NCI-H1092 (cell line): ENCODE data around the gene STOX2.

Source experiments
- DNase-seq: peaks from one replicate; lab custom pipeline; 2025; lab: John Stamatoyannopoulos, UW

The STOX2 gene

GRCh38 chr4:183905081-183905592, at the start of gene STOX2:
Gene STOX2, plus strand, starts transcription at chr4:183905307. Its CDS starts 1,484 bp downstream, at chr4:183906791.
- DNase-seq, result peak; percentile 48

DNA sequence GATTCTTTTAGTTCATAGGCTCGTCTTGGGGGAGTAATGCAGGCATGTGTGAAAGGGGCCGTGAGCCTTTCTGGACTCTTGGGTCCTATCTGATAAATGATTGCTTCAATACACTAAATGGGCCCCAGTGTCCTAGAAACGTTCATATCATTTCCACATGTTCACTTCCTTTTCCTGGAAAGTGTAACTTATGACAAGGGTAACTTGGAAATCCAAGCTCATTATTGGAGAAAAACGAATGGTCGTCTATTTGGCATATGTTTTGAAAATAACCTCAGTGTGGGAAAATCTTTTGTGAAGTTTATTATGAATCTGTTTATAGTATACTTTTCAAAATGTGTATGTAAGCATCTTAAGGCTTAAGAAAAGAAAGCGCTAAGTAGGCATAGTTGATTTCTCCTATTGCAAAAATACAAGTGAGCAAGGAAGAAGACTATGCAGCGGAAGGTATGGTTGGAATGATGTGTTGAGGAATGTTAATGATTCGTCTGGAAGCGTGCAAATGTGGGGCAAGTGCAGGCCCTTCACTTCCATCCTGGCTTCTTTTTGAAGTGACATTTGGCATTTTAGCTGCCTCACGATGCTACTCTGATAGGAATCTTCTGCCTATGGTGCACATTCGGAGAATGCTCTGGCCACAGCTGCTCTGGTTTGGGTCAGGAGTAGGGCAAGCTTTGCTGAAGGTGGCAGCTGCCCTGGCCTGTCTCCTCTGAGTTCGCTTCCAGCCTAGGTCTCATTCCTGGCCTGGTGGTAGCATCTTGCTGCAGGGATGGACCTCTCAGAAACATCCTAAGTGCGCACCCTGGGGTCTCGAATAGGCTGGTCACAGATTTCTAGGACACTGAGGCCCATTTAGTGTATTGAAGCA, 49.5 kb upstream of the STOX2 start:
- DNase-seq, result no peak

DNA sequence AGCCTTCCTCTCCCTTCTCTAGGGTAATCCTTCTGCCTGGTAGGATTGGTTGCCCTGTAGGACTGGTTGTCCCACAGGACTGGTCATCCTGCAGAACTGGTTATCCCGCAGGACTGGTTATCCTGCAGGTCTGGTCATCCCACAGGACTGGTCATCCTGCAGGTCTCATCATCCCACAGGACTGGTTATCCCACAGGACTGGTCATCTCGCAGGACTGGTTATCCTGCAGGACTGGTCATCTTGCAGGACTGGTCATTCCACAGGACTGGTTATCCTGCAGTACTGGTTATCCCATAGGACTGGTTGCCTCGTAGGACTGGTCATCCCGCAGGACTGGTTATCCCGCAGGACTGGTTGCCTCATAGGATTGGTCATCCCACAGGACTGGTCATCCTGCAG, 48.1 kb upstream of the STOX2 start:
- DNase-seq, result no peak

GRCh38 chr4:183858011-183858615, 47.0 kb upstream of the STOX2 start:
- DNase-seq, result no peak

DNA sequence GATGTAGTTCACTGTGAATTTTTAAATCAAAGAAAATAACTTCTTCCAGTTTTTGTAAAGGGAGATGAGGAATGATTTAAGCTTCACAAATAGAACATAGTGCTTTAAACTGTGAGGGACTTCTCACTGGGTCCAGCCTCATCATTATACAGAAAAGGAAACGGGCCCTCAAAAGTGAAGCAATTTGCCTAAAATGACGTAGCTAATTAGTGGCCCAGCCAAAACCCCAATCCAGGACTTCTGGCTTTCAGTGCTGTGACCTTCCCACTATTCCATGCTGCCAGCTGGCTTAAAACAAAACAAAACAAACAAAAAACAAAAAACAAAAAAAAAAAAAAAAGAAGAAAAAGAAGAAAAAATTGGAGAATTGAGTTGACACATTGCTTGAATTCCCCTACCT, 45.0 kb upstream of the STOX2 start:
- no peak for DNase-seq

GRCh38 chr4:183860731-183861130, 44.4 kb upstream of the STOX2 start:
- DNase-seq, result peak; percentile 60

DNA sequence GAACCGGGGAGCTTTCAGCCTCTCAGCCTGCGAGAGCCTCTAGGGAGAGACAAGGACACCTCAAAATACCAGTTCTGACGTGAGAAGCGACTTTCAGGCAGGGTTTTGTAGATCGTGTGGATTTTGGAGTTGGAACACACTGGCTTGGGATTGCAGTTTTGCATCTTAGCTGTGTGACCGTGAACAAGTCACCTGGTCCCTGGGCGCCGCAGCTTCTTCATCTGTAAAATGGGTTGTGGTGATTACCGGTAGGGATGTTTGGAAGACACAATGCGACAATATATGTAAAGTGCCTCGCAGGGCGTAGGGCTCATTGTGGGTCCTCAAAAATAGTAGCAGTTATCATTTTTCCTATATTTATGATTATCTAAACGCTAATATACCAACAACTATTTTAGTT, 43.7 kb upstream of the STOX2 start:
- DNase-seq, result no peak

DNA sequence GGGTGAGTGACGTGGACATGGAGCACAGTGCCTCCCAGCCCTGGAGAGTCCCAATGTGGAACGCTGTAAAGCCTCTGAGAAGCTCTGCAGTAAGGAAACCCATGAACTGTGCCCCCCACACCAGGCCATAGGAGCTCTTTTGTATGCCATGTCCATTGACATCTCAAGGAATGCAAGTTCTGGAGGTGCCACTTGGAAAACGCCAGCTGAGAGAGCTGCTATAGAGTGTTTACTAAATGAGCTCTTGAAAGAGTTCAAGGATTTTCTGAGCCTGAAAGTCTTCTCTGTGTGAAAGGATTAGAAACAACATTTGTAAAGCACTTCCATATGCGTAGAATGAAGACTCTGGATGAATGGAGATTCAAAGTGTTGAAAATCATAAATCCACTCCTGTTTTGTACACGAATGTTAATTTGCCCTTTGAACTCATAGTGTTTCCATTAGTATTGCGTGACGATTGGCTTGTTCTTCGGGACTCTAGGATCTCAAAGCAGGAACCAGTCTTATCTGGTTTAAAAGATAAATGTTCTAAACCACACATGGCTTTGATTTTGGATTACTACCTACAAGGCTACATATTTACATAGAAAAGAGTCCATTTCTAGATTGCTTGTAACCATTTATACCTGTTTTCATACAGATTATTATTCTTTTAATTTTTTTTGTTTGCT, 41.8 kb upstream of the STOX2 start:
- no peak for DNase-seq

- DNase-seq, result no peak
These were observed 37.9 kb upstream of the STOX2 start for GRCh38 chr4:183867247-183867646.

- DNase-seq, result no peak
These were observed 34.1 kb upstream of the STOX2 start for GRCh38 chr4:183870997-183871396.

GRCh38 chr4:183871581-183871980, 33.5 kb upstream of the STOX2 start:
- DNase-seq, result no peak

DNA sequence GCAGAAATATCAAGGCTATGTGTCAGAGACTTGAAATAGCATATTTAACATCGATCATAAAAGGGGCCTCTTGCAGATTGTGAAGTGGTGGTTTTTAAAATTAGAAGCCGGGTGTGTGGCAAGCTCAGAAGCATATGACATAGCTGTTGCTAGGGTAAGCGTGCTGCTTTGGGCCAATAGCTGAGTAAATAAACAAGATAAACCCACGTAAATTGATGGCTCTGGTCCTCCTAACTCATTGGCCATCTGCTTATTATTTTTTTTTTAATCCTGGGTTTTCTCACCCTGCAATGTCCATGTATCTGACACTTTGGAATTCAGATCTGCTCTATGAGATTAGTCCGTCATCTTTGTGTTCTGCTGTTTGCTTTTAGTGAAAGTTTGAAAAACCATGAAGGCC, 32.6 kb upstream of the STOX2 start:
- no peak for DNase-seq

DNA sequence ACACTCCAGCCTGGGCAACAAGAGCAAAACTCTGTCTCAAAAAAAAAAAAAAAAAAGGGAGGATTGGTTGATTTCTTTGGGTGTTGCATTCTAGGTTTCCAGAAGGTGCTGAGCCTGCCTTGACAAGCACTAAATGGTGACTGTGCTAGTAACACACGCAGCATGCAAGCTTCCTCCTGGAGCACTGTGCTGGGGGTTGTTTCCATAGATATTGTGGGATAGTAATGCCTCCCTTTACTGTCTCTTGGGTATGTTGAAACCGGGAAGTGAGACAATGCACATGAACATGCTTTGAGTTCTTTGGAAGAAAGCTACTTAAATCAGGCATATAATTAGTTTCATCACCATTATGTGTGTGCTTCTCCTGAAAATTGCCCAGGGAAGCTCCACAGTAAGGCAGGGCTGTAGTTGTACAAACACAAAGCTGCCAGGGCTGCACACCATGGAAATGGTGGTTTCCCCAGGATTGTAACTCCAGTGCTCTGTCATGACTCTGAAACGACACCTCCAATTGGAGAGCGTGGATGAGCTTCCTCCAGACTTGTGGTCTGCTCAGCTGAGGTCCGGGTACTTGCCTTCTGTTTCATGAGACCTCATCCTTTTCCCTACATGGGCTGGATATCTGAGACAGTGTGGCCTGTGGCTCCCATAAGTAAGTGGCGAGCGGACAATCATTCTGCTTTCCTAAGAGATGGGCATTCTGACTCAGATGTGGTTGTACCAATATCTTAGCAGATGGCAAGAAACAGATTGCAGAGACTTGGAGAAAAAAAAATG, 31.5 kb upstream of the STOX2 start:
- no peak for DNase-seq

DNA sequence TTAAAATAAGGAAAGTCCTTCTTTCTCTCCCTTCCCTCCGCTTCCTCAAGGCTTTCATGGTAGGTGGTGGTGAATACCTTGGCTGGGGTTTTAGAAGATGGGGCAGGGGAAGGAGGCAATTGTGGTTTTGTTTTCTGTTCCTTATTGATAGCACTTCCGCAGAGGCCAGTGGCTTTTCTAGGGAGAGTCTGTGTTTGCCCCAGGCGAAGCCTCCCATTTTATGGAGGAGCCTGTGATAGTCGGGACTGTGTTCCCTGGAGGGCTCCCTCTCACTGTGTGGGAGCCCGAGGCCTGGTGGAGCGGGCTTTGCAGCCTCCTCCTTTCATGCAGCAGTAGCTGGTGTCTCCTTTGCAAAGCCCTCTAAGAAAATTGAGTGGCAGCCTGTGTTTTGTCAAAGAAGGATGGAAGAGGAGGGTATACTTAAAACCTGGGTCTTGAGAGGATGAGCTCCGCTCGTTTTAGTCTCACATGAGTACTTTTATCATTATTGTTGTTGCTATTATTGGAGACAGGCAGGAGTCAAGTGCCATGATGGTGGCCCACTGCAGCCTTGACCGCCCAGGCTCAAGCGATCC, 29.8 kb upstream of the STOX2 start:
- DNase-seq, result no peak

GRCh38 chr4:183876268-183876934, 28.7 kb upstream of the STOX2 start:
- peak; percentile 93 for DNase-seq

- DNase-seq, result no peak
These were observed 26.7 kb upstream of the STOX2 start for GRCh38 chr4:183878251-183878970.

- no peak for DNase-seq
These were observed 19.8 kb upstream of the STOX2 start for GRCh38 chr4:183885205-183885720.

DNA sequence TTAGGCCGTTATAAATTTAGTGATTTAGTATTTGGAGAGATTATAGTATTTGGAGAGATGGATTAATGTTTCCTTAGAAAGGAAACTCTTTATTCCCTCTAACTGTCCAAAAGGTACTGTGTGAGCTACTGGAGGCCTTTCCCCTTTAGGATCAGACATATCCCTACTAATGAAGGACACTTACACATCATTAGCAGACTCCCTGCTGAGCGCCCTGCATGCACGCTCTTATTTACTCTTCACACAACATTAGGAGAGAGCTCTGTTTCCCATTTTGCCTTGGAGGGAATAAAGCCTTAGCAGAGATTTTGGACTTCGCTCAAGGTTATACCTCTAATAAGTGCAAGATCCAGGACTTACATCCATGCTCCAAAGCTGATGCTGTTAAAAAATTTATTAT, 17.8 kb upstream of the STOX2 start:
- peak; percentile 8 for DNase-seq

DNA sequence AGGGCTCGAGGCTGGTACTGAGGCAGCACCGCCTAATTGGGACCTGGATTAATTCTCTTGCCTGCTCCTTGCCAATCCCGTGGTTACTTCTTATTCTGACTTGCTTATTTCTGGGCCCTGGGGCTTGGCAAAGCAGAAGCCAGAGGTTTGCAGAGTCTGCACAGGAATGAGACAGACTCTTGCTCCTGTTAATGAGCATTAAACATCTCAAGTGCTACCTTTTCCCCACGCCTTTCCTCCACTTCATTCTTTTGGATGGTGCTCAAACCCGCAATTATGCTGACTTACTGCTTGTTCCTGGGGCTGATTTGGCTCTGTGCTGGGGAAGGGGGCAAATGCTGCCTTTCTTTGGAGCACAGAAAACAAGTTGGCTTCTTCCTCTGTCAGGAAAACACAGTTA, 16.5 kb upstream of the STOX2 start:
- DNase-seq, result no peak

DNA sequence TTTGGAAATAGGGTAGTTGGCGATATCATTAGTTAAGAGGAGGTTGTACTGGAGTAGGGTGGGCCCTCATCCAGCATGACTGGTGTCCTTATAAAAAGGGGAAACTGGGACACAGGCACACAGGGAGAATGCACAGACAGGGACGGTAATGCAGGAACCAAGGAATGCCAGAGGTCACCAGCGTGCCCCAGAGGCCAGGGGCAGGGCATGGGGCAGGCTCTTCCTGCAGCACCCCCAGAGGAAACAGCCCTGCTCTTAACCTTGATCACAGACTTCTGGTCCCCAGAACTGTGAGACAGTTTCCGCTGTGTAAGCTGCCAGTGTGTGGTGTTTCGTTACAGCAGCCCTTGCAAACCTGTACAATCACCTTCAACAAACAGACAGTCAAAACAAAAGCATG, 15.9 kb upstream of the STOX2 start:
- no peak for DNase-seq
